Panc1 (cell line): Measurements from ENCODE around the gene SLPI.

ENCODE experiments used
- POLR2AphosphoS5 ChIP-seq: IDR thresholded peaks from 2 replicates; pipeline ENCODE4 v1.6.1; 2012; ENCODE audit warnings: mild to moderate bottlenecking, low read depth, low read length, moderate library complexity
- SIN3A ChIP-seq: IDR thresholded peaks from 2 replicates; pipeline ENCODE4 v1.6.1; 2012; ENCODE audit warnings: low read depth, mild to moderate bottlenecking, low read length, moderate library complexity, borderline replicate concordance; ENCODE audit not compliant: insufficient read depth
- TCF7L2 ChIP-seq: IDR thresholded peaks from 2 replicates; pipeline ENCODE4 v1.6.1; 2011; ENCODE audit warnings: mild to moderate bottlenecking, low read depth, low read length, inconsistent platforms
- TF ChIP-seq, protein P1 (sequence below): fragments of 450-650 bp; IDR thresholded peaks from 2 replicates; pipeline ENCODE4 v1.5.1; 2017; ENCODE audit warnings: mild to moderate bottlenecking
- TF ChIP-seq, protein P2 (sequence below), 2 experiments: IDR thresholded peaks; 2 replicates each; pipeline ENCODE4 v1.6.1; 2011 to 2012; ENCODE audit warnings: low read depth in 2 of 2, control low read depth in 1 of 2, low read length in 1 of 2, mild to moderate bottlenecking in 1 of 2, moderate library complexity in 1 of 2; ENCODE audit not compliant: insufficient read depth in 1 of 2

DNA sequence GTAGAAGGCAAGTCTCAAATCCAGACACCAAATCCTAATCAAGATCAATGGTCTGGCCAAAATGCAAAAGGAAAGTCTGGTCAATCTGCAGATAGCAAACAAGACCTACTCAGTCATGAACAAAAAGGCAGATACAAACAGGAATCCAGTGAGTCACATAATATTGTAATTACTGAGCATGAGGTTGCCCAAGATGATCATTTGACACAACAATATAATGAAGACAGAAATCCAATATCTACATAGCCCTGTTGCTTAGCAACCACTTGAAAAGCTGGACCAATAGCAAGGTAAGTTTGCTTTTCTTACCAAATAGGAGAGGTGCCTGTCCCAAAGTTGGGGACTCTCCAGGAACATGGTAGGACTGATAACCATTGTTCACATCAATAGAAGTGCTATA, 31.2 kb downstream of the SLPI start:
- TF ChIP-seq, protein P1, sequence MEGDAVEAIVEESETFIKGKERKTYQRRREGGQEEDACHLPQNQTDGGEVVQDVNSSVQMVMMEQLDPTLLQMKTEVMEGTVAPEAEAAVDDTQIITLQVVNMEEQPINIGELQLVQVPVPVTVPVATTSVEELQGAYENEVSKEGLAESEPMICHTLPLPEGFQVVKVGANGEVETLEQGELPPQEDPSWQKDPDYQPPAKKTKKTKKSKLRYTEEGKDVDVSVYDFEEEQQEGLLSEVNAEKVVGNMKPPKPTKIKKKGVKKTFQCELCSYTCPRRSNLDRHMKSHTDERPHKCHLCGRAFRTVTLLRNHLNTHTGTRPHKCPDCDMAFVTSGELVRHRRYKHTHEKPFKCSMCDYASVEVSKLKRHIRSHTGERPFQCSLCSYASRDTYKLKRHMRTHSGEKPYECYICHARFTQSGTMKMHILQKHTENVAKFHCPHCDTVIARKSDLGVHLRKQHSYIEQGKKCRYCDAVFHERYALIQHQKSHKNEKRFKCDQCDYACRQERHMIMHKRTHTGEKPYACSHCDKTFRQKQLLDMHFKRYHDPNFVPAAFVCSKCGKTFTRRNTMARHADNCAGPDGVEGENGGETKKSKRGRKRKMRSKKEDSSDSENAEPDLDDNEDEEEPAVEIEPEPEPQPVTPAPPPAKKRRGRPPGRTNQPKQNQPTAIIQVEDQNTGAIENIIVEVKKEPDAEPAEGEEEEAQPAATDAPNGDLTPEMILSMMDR = no peak
- TF ChIP-seq POLR2AphosphoS5 (no peak), TCF7L2 (no peak), SIN3A (no peak)
- TF ChIP-seq, protein P2, sequence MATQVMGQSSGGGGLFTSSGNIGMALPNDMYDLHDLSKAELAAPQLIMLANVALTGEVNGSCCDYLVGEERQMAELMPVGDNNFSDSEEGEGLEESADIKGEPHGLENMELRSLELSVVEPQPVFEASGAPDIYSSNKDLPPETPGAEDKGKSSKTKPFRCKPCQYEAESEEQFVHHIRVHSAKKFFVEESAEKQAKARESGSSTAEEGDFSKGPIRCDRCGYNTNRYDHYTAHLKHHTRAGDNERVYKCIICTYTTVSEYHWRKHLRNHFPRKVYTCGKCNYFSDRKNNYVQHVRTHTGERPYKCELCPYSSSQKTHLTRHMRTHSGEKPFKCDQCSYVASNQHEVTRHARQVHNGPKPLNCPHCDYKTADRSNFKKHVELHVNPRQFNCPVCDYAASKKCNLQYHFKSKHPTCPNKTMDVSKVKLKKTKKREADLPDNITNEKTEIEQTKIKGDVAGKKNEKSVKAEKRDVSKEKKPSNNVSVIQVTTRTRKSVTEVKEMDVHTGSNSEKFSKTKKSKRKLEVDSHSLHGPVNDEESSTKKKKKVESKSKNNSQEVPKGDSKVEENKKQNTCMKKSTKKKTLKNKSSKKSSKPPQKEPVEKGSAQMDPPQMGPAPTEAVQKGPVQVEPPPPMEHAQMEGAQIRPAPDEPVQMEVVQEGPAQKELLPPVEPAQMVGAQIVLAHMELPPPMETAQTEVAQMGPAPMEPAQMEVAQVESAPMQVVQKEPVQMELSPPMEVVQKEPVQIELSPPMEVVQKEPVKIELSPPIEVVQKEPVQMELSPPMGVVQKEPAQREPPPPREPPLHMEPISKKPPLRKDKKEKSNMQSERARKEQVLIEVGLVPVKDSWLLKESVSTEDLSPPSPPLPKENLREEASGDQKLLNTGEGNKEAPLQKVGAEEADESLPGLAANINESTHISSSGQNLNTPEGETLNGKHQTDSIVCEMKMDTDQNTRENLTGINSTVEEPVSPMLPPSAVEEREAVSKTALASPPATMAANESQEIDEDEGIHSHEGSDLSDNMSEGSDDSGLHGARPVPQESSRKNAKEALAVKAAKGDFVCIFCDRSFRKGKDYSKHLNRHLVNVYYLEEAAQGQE (IDR thresholded peaks at IDR 0.05; ENCODE audit: insufficient read depth in 1 of 2, low read depth in 2 of 2, low read length in 1 of 2) = no peak
